H1 (cell line): Measurements from ENCODE around the gene VWA2. TPM values are rescaled to one million over a fixed set of nuclear protein-coding genes. Genes with fewer than 3 reads are reported as not detected.

Experiments
- CTCF ChIA-PET: fragments of 300-600 bp; sonication (Branson Sonifier 250); formaldehyde crosslinking; loops from one replicate; lab custom pipeline; 2021; ENCODE audit not compliant: partially characterized antibody; lab: Charles Lee
- POLR2A ChIA-PET: fragments of 300-600 bp; sonication (Branson Sonifier 250); formaldehyde crosslinking; loops from one replicate; lab custom pipeline; 2021; ENCODE audit warnings: inconsistent platforms; ENCODE audit not compliant: partially characterized antibody; lab: Charles Lee
- DNase-seq, 2 experiments: peaks; one replicate each; pipeline versions ENCODE4 v3.0.0 to v3.0.0-alpha.2; 2010 to 2022; ENCODE audit warnings: low spot score in 2 of 2, low read depth in 1 of 2, mixed read lengths in 1 of 2
- FAIRE-seq: peaks from 2 replicates; lab custom pipeline; 2011; peaks lifted over from hg19 to GRCh38; lab: Jason Lieb, UNC
- H2AFZ ChIP-seq: 2 replicates; pipeline ENCODE4 v1.8.1; 2012; ENCODE audit warnings: low read length, inconsistent platforms
- H2AK5ac ChIP-seq: 2 replicates; pipeline ENCODE4 v1.6.1; 2013; ENCODE audit warnings: low read depth, low read length
- H2BK120ac ChIP-seq: replicated peaks from 2 replicates; pipeline ENCODE3; 2013; ENCODE audit warnings: low read depth, low read length, inconsistent platforms
- H2BK12ac ChIP-seq: 2 replicates; pipeline ENCODE4 v1.6.1; 2013; ENCODE audit warnings: low read depth, low read length
- H2BK15ac ChIP-seq: 2 replicates; pipeline ENCODE4 v1.6.1; 2013; ENCODE audit warnings: low read length
- H2BK20ac ChIP-seq: 2 replicates; pipeline ENCODE4 v1.6.1; 2013; ENCODE audit warnings: low read length
- H2BK5ac ChIP-seq: 2 replicates; pipeline ENCODE4 v1.6.1; 2013; ENCODE audit warnings: low read depth, low read length
- H3K14ac ChIP-seq: 2 replicates; pipeline ENCODE4 v1.6.1; 2013; ENCODE audit warnings: inconsistent platforms; ENCODE audit not compliant: insufficient read length
- H3K18ac ChIP-seq: 2 replicates; pipeline ENCODE4 v1.6.1; 2013; ENCODE audit warnings: low read length; ENCODE audit errors: extremely low read depth
- H3K23ac ChIP-seq: 2 replicates; pipeline ENCODE4 v1.6.1; 2013; ENCODE audit warnings: inconsistent platforms; ENCODE audit not compliant: insufficient read length
- H3K23me2 ChIP-seq: 2 replicates; pipeline ENCODE4 v1.6.1; 2013; ENCODE audit warnings: low read depth, low read length
- H3K27ac ChIP-seq: 2 replicates; pipeline ENCODE4 v1.6.1; 2011; ENCODE audit warnings: low read depth, low read length, inconsistent platforms
- H3K27me3 ChIP-seq, 4 experiments: replicated peaks in 1 of 4; 1 replicate in 1 of 4; 2 replicates in 3 of 4; pipeline versions ENCODE4 v1.6.1 to v1.8.1; 2011 to 2013; ENCODE audit warnings: low read length in 3 of 4, mild to moderate bottlenecking in 3 of 4, inconsistent platforms in 2 of 4, mixed read lengths in 2 of 4, moderate library complexity in 1 of 4; ENCODE audit not compliant: control insufficient read depth in 3 of 4, insufficient read depth in 3 of 4; ENCODE audit errors: extremely low read depth in 1 of 4
- H3K36me3 ChIP-seq, 4 experiments: 2 replicates each; pipeline versions ENCODE4 v1.6.1 to v1.8.1; 2011 to 2013; ENCODE audit warnings: mild to moderate bottlenecking in 4 of 4, low read length in 3 of 4, moderate library complexity in 2 of 4, control low read depth in 1 of 4, inconsistent platforms in 1 of 4; ENCODE audit not compliant: insufficient read depth in 4 of 4, control insufficient read depth in 2 of 4
- H3K4ac ChIP-seq: replicated peaks from 2 replicates; pipeline ENCODE3; 2013; ENCODE audit warnings: low read length, low read depth, mixed read lengths, inconsistent platforms; ENCODE audit not compliant: insufficient read length
- H3K4me1 ChIP-seq, 4 experiments: replicated peaks in 1 of 4; 1 replicate in 1 of 4; 2 replicates in 3 of 4; pipeline versions ENCODE4 v1.6.1 to v1.8.1; 2011 to 2013; ENCODE audit warnings: low read length in 3 of 4, inconsistent platforms in 2 of 4, mixed read lengths in 1 of 4; ENCODE audit not compliant: insufficient read depth in 4 of 4, control insufficient read depth in 3 of 4
- H3K4me2 ChIP-seq, 2 experiments: 2 replicates each; pipeline versions ENCODE4 v1.6.1 to v1.8.1; 2011 to 2013; ENCODE audit warnings: low read depth in 2 of 2, low read length in 2 of 2, control low read depth in 1 of 2, inconsistent platforms in 1 of 2, mild to moderate bottlenecking in 1 of 2; ENCODE audit not compliant: insufficient read depth in 1 of 2
- H3K4me3 ChIP-seq, 4 experiments: fragments of 200-600, 300-600 bp in 1 of 4; sonication (generic), shearing (Covaris generic), sonication (Bioruptor Twin) in 1 of 4; 2 replicates each; pipeline versions ENCODE4 v1.5.1 to v1.8.1; 2011 to 2016; ENCODE audit warnings: low read length in 4 of 4, low read depth in 3 of 4, control low read depth in 2 of 4, inconsistent platforms in 2 of 4, mild to moderate bottlenecking in 2 of 4, mixed read lengths in 1 of 4, moderate library complexity in 1 of 4; ENCODE audit not compliant: insufficient read depth in 2 of 4; ENCODE audit errors: extremely low read depth in 1 of 4
- H3K56ac ChIP-seq: replicated peaks from 2 replicates; pipeline ENCODE3; 2013; ENCODE audit warnings: low read depth, mild to moderate bottlenecking, mixed read lengths, low read length, inconsistent platforms; ENCODE audit not compliant: insufficient read length
- H3K79me1 ChIP-seq: 2 replicates; pipeline ENCODE4 v1.6.1; 2013; ENCODE audit warnings: low read depth, low read length, control low read depth
- H3K79me2 ChIP-seq, 2 experiments: 2 replicates each; pipeline versions ENCODE4 v1.6.1 to v1.8.1; 2012 to 2013; ENCODE audit warnings: low read length in 2 of 2, mild to moderate bottlenecking in 2 of 2, inconsistent platforms in 1 of 2; ENCODE audit not compliant: insufficient read depth in 2 of 2, control insufficient read depth in 1 of 2
- H3K9ac ChIP-seq, 4 experiments: replicated peaks in 1 of 4; 1 replicate in 1 of 4; 2 replicates in 3 of 4; pipeline versions ENCODE4 v1.6.1 to v1.8.1; 2011 to 2013; ENCODE audit warnings: low read depth in 3 of 4, low read length in 3 of 4, control low read depth in 2 of 4, mild to moderate bottlenecking in 2 of 4, moderate library complexity in 2 of 4, inconsistent platforms in 1 of 4; ENCODE audit errors: extremely low read depth in 1 of 4
- H3K9me3 ChIP-seq, 2 experiments: 2 replicates each; pipeline versions ENCODE4 v1.6.1 to v1.8.1; 2012 to 2013; ENCODE audit warnings: mild to moderate bottlenecking in 2 of 2, moderate library complexity in 2 of 2, control low read depth in 1 of 2, inconsistent platforms in 1 of 2, low read depth in 1 of 2, low read length in 1 of 2, mixed read lengths in 1 of 2; ENCODE audit not compliant: insufficient read depth in 2 of 2
- H4K20me1 ChIP-seq, 2 experiments: replicated peaks in 1 of 2; 2 replicates each; pipeline versions ENCODE3 to v1.8.1; 2011 to 2013; ENCODE audit warnings: inconsistent platforms in 2 of 2, low read length in 2 of 2, mild to moderate bottlenecking in 1 of 2; ENCODE audit not compliant: insufficient read depth in 2 of 2, control insufficient read depth in 1 of 2
- H4K5ac ChIP-seq: 2 replicates; pipeline ENCODE4 v1.6.1; 2013; ENCODE audit warnings: low read length, low read depth, mixed read lengths, inconsistent platforms; ENCODE audit not compliant: insufficient read length
- H4K8ac ChIP-seq: 2 replicates; pipeline ENCODE4 v1.8.0; 2013; ENCODE audit warnings: mild to moderate bottlenecking, moderate library complexity, low read length, inconsistent platforms; ENCODE audit not compliant: insufficient read depth; ENCODE audit errors: extremely low read depth
- H4K91ac ChIP-seq: replicated peaks from 2 replicates; pipeline ENCODE3; 2013; ENCODE audit warnings: low read length, mixed read lengths, inconsistent platforms; ENCODE audit not compliant: insufficient read length
- CBX5 ChIP-seq: fragments of 300-800, 300-1000 bp; sonication (generic); IDR thresholded peaks from 2 replicates; pipeline ENCODE4 v1.7.1; 2016; ENCODE audit warnings: antibody characterized with exemption, low read length, low read depth
- CBX8 ChIP-seq: fragments of 300-800, 300-1000 bp; sonication (generic); IDR thresholded peaks from 2 replicates; pipeline ENCODE4 v1.7.1; 2016; ENCODE audit warnings: low read depth, low read length, borderline replicate concordance
- GTF2F1 ChIP-seq: IDR thresholded peaks from 2 replicates; pipeline ENCODE4 v1.6.1; 2012; ENCODE audit warnings: low read depth, low read length, improper control_type of control experiment, borderline replicate concordance
- POLR2AphosphoS5 ChIP-seq: IDR thresholded peaks from 2 replicates; pipeline ENCODE4 v1.6.1; 2011; ENCODE audit warnings: low read depth, low read length
- SP4 ChIP-seq: IDR thresholded peaks from 2 replicates; pipeline ENCODE4 v1.6.1; 2012; ENCODE audit warnings: low read length, inconsistent platforms
- WGBS, 2 experiments: shearing (Covaris generic) in 1 of 2; methylation state at CpG; one replicate each; pipeline versions ENCODE4 v1.1.6 to v1.1.7; 2013 to 2015; ENCODE audit warnings: low lambda C conversion rate in 2 of 2, mixed read lengths in 2 of 2, inconsistent platforms in 1 of 2, low coverage in 1 of 2, missing lambda C conversion rate in 1 of 2; ENCODE audit not compliant: insufficient replicate concordance in 2 of 2, insufficient coverage in 1 of 2, insufficient read length in 1 of 2; ENCODE audit errors: extremely low coverage in 1 of 2, missing lambda C conversion rate in 1 of 2; 5-methylcytosine and 5-hydroxymethylcytosine counted together
- polyA plus RNA-seq, 7 experiments: library from polyadenylated mRNA; depleted of rRNA in 3 of 7; stranded (reverse) in 5 of 7; unstranded in 2 of 7; fragments of >200 nt in 5 of 7; fragments of 200-250 nt in 2 of 7; gene quantifications; 1 replicate in 5 of 7; 2 replicates in 1 of 7; 4 replicates in 1 of 7; pipeline versions ENCODE4 v1.2.1 to v1.2.3, GENCODE V29; 2011 to 2013; ENCODE audit warnings: missing spikeins in 2 of 7, mixed read lengths in 2 of 7
- total RNA-seq: library from RNA; stranded (reverse); fragmentation: NEBNext Ultra II Directional; extraction: Animal tissue kit (Norgen Biotek cat#: 25700); gene quantifications from 2 replicates; pipeline ENCODE4 v1.2.1, GENCODE V29; 2021

VWA2 gene
- total and polyA plus RNA-seq, 2 of the 8 experiments (the other 6 are each of a cell fraction or from before 2014, with no cell fraction given) = 2.8 to 2.9 TPM

DNA sequence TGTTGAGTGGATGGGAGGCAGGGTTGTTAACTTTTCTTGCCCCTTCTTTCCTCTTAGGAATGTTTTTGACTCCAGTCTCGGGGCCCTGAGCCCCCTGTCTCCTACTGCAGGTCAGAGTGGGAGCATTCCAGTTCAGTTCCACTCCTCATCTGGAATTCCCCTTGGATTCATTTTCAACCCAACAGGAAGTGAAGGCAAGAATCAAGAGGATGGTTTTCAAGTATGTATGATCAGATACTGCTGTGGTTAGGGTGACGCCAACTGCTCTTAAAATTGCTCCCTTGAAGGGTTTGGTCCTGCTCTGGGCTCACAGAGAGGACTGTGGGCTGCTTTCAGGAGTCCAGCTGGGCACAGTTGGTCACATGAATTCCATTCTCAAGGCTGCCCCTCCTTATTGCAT, 22.0 kb downstream of the VWA2 start:
- H4K20me1 ChIP-seq = no peaks in the 10 kb centered on the region
- no peak overlapping the region for H3K27ac ChIP-seq
- no peaks in the 10 kb centered on the region for H3K36me3 ChIP-seq
- H2BK120ac ChIP-seq = no peak overlapping the region
- POLR2A ChIA-PET = interaction anchor here (0.6 kb wide), 1 partner anchor 641 kb away, joined by 3 read pairs; no protein-coding TSS in a partner anchor
- H3K56ac ChIP-seq = no peak overlapping the region
- no peak overlapping the region for H4K91ac ChIP-seq
- 95% methylated on average over 2 of the region's 2 CpGs; no CpG with 5 or more reads in 1 of the 2 experiments for WGBS, 2 experiments
- no peaks in the 10 kb centered on the region for H3K23me2 ChIP-seq
- FAIRE-seq (no peak), DNase-seq (no peak)
- H2BK20ac ChIP-seq = no peak overlapping the region
- H3K4ac ChIP-seq = no peak overlapping the region
- no peak overlapping the region for H3K23ac ChIP-seq
- no peak overlapping the region for H2AFZ ChIP-seq
- CTCF ChIA-PET = interaction anchor here (0.6 to 1.9 kb wide), 5 partner anchors 8 to 293 kb away, joined by 3 to 7 read pairs (median 4); no protein-coding TSS in a partner anchor
- H3K18ac ChIP-seq = no peak overlapping the region
- H2BK12ac ChIP-seq = no peak overlapping the region
- no peak overlapping the region for H3K4me3 ChIP-seq
- H3K27me3 ChIP-seq = no peaks in the 10 kb centered on the region
- no peak overlapping the region for H3K14ac ChIP-seq
- no peaks in the 10 kb centered on the region for H3K79me1 ChIP-seq
- no peak overlapping the region for H4K8ac ChIP-seq
- no peaks in the 10 kb centered on the region for H3K9me3 ChIP-seq
- H2BK15ac ChIP-seq = no peak overlapping the region
- H3K4me1 ChIP-seq = no peaks in the 10 kb centered on the region
- TF ChIP-seq POLR2AphosphoS5 (no peak), GTF2F1 (no peak), CBX8 (no peak), CBX5 (no peak), SP4 (no peak)
- no peaks in the 10 kb centered on the region for H3K79me2 ChIP-seq
- H2BK5ac ChIP-seq = no peak overlapping the region
- no peak overlapping the region for H4K5ac ChIP-seq
- no peak overlapping the region for H3K9ac ChIP-seq
- H3K4me2 ChIP-seq = no peak overlapping the region
- H2AK5ac ChIP-seq = no peak overlapping the region
